Panc1 (cell line): Measurements from ENCODE around the gene NHS.
"Not testable (repeated sequence)": the region's sequence is repeated elsewhere in the genome, so short reads cannot be mapped to it uniquely, and the experiment has no call there.

Source experiments
- CTCF ChIP-seq: fragments of 450-650 bp; IDR thresholded peaks from 2 replicates; pipeline ENCODE4 v1.5.1; 2017; ENCODE audit warnings: mild to moderate bottlenecking
- POLR2AphosphoS5 ChIP-seq: IDR thresholded peaks from 2 replicates; pipeline ENCODE4 v1.6.1; 2012; ENCODE audit warnings: mild to moderate bottlenecking, low read depth, low read length, moderate library complexity
- REST ChIP-seq, 2 experiments: IDR thresholded peaks; 2 replicates each; pipeline ENCODE4 v1.6.1; 2011 to 2012; ENCODE audit warnings: low read depth in 2 of 2, control low read depth in 1 of 2, low read length in 1 of 2, mild to moderate bottlenecking in 1 of 2, moderate library complexity in 1 of 2; ENCODE audit not compliant: insufficient read depth in 1 of 2
- SIN3A ChIP-seq: IDR thresholded peaks from 2 replicates; pipeline ENCODE4 v1.6.1; 2012; ENCODE audit warnings: low read depth, mild to moderate bottlenecking, low read length, moderate library complexity, borderline replicate concordance; ENCODE audit not compliant: insufficient read depth
- TCF7L2 ChIP-seq: IDR thresholded peaks from 2 replicates; pipeline ENCODE4 v1.6.1; 2011; ENCODE audit warnings: mild to moderate bottlenecking, low read depth, low read length, inconsistent platforms

GRCh38 chrX:17446269-17446668, 71.3 kb downstream of the NHS start:
- TF ChIP-seq CTCF; SIN3A; POLR2AphosphoS5; REST (IDR thresholded peaks at IDR 0.05; ENCODE audit: insufficient read depth in 1 of 2, low read depth in 2 of 2, low read length in 1 of 2); TCF7L2: not testable (repeated sequence)
